ENCODE measurements around the gene CIB2.

DNA sequence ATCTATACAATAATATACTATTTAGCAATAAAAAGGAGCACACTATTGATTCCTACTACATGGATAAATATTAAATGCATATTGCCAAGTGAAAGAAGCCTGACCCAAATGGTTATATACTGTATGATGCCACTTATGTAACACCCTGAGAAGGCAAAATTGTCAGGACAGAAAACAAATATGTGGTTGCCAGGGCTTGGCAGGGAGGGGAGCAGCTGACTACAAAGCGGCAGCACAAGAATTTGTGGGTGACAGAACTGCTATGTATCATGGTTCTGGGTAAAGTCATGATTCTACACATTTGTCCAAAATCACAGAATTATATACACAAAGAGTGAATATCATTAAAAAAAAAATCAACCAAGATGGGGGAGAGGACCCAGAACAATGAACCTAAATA lies 76.3 kb downstream of the CIB2 start:
- no peak for TF ChIP-seq POLR2A (IDR thresholded peaks at IDR 0.05)
- TF ChIP-seq, protein P1, sequence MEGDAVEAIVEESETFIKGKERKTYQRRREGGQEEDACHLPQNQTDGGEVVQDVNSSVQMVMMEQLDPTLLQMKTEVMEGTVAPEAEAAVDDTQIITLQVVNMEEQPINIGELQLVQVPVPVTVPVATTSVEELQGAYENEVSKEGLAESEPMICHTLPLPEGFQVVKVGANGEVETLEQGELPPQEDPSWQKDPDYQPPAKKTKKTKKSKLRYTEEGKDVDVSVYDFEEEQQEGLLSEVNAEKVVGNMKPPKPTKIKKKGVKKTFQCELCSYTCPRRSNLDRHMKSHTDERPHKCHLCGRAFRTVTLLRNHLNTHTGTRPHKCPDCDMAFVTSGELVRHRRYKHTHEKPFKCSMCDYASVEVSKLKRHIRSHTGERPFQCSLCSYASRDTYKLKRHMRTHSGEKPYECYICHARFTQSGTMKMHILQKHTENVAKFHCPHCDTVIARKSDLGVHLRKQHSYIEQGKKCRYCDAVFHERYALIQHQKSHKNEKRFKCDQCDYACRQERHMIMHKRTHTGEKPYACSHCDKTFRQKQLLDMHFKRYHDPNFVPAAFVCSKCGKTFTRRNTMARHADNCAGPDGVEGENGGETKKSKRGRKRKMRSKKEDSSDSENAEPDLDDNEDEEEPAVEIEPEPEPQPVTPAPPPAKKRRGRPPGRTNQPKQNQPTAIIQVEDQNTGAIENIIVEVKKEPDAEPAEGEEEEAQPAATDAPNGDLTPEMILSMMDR (IDR thresholded peaks at IDR 0.05), result no peak
